Vagina (tissue), 2 donors: ENCODE measurements around the gene ELF1.
"Not testable (repeated sequence)": the region's sequence is repeated elsewhere in the genome, so short reads cannot be mapped to it uniquely, and the experiment has no call there.

Source experiments
- POLR2A ChIP-seq, 2 donors: fragments of 450-650 bp; IDR thresholded peaks; one replicate each; pipeline ENCODE4 v1.6.1; 2017; ENCODE audit warnings: antibody characterized with exemption in 2 of 2, mild to moderate bottlenecking in 2 of 2, moderate library complexity in 2 of 2
- TF ChIP-seq, protein P1 (sequence below), 3 experiments: fragments of 450-650 bp in 2 of 3; fragments of 200-600 bp in 1 of 3; sonication (generic) in 1 of 3; IDR thresholded peaks; one replicate each; pipeline ENCODE4 v1.5.1; 2017 to 2019; ENCODE audit warnings: antibody characterized with exemption in 3 of 3, mild to moderate bottlenecking in 2 of 3, moderate library complexity in 2 of 3

DNA sequence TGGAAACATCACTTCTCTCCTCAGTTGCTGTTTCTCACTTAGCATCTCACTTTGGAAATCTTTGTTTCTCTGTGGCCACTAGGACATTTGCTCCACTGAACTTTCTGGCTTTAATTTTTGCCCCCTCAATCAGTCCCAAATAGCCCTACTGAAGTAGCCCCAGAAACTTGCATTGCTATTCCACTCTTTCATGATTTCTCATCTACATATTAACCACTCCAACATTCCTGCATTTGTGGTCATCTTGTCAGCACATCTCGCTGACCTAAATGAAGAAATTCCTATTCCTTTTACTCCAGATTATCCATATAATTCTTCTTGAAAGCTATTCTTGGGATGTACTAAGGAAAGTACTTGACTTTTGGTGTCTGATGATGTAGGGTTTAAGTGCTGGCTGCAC is 134.9 kb downstream of the ELF1 start:
- not testable (repeated sequence) for TF ChIP-seq POLR2A (IDR thresholded peaks at IDR 0.05)
- TF ChIP-seq, protein P1, sequence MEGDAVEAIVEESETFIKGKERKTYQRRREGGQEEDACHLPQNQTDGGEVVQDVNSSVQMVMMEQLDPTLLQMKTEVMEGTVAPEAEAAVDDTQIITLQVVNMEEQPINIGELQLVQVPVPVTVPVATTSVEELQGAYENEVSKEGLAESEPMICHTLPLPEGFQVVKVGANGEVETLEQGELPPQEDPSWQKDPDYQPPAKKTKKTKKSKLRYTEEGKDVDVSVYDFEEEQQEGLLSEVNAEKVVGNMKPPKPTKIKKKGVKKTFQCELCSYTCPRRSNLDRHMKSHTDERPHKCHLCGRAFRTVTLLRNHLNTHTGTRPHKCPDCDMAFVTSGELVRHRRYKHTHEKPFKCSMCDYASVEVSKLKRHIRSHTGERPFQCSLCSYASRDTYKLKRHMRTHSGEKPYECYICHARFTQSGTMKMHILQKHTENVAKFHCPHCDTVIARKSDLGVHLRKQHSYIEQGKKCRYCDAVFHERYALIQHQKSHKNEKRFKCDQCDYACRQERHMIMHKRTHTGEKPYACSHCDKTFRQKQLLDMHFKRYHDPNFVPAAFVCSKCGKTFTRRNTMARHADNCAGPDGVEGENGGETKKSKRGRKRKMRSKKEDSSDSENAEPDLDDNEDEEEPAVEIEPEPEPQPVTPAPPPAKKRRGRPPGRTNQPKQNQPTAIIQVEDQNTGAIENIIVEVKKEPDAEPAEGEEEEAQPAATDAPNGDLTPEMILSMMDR (IDR thresholded peaks at IDR 0.05): not testable (repeated sequence)
